ENCODE data around the gene HCRT.

Gene HCRT

DNA sequence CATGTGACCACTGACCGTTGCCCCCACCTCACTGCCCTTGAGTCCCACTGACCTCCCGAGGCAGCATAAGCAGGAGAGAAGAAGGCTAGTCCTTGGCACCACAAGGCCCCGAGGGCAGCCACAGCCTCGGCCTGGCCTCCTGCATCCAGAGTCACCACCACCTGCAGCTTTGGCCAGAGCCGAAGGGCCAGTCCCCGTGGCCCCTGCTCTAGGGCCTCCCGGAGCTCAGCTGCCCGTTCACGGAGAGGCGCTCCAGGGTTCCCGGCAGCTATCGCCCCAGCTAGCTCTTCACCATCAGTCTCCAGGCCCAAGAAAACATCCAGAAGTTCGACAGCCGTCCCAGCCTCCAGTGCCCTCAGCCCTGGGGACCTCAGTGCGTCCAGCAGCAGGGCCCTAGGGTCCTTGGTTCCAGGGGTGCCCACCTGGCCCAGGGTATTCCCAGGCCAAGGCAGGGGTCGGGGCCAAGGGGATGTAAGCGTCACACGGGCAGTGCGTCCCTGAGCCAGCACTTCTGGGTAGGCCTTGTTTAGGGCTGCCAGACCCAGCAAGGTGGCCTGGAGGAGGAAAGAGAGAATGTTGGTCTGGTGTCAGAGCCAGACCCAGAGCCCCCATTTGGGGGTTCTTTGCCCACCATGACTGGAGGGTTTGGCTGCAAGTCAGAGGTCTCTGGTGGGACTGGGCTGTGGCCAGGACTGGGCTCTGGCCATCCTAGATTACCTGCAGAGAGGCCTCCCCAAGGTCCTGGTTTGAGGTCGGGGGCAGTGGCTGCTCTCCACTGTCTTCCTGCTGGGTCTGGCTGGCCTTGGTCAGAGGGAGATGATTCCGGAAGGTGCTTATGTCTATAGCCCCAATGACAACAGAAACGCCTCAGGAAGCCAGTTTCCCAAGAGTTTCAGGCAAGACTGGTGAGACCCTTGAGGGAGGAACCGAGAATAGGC, 7.2 kb upstream of the HCRT start:
- Histone ChIP-seq H4K20me1 (ENCODE audit: control insufficient read depth, insufficient read depth, low read depth, low read length) (no peaks in the 10 kb centered on the region), H3K27ac (ENCODE audit: low read depth, low read length) (no peak overlapping the region), H3K4me3 (ENCODE audit: low read length) (peak overlapping the region; percentile 98; the same call in 1 of the 2 replicates), H3F3A (ENCODE audit: control insufficient read depth, insufficient read depth) (no peaks in the 10 kb centered on the region), H3K9me2 (replicated peaks; ENCODE audit: control insufficient read depth, low read length) (no peaks in the 10 kb centered on the region), H3K9me3 (ENCODE audit: control insufficient read depth, insufficient read depth, low read length) (no peaks in the 10 kb centered on the region), H3K79me2 (ENCODE audit: control insufficient read depth, low read length) (peaks cover 11% of the 10 kb centered on the region), H3K4me1 (ENCODE audit: control insufficient read depth, low read length) (peaks cover 22% of the 10 kb centered on the region), H3K4me2 (ENCODE audit: low read length) (peak overlapping the region; percentile 83; the same call in 1 of the 2 replicates), H3K27me3 (ENCODE audit: control insufficient read depth, low read length) (no peaks in the 10 kb centered on the region), H3K36me3 (ENCODE audit: control insufficient read depth, low read length) (no peaks in the 10 kb centered on the region)
- TF ChIP-seq, protein P1, sequence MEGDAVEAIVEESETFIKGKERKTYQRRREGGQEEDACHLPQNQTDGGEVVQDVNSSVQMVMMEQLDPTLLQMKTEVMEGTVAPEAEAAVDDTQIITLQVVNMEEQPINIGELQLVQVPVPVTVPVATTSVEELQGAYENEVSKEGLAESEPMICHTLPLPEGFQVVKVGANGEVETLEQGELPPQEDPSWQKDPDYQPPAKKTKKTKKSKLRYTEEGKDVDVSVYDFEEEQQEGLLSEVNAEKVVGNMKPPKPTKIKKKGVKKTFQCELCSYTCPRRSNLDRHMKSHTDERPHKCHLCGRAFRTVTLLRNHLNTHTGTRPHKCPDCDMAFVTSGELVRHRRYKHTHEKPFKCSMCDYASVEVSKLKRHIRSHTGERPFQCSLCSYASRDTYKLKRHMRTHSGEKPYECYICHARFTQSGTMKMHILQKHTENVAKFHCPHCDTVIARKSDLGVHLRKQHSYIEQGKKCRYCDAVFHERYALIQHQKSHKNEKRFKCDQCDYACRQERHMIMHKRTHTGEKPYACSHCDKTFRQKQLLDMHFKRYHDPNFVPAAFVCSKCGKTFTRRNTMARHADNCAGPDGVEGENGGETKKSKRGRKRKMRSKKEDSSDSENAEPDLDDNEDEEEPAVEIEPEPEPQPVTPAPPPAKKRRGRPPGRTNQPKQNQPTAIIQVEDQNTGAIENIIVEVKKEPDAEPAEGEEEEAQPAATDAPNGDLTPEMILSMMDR (IDR thresholded peaks at IDR 0.05; ENCODE audit: low read depth, low read length, poor library complexity, severe bottlenecking) = no peak
- TF ChIP-seq EZH2phosphoT487 (IDR thresholded peaks at IDR 0.05; ENCODE audit: borderline replicate concordance, low read length) = no peak

DNA sequence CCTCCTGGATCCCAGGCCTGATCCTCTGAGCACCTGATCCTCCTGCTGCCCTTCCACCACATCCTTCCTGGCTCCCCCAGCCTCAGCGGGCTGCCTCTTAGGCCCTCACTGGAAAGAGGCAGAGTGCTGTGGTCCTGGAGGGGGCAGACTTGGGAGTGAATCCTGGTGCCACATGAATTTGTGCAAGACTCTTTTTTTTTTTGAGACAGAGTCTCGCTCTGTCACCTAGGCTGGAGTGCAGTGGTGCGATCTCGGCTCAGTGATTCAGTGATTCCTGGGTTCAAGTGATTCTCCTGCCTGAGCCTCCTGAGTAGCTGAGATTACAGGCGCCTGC, 6.0 kb upstream of the HCRT start:
- no peak for TF ChIP-seq EZH2phosphoT487 (IDR thresholded peaks at IDR 0.05; ENCODE audit: borderline replicate concordance, low read length)
- TF ChIP-seq, protein P1 (IDR thresholded peaks at IDR 0.05; ENCODE audit: low read depth, low read length, poor library complexity, severe bottlenecking) = no peak
- Histone ChIP-seq H3K4me1 (ENCODE audit: control insufficient read depth, low read length) (peaks cover 20% of the 10 kb centered on the region), H3K9me3 (ENCODE audit: control insufficient read depth, insufficient read depth, low read length) (no peaks in the 10 kb centered on the region), H3K4me2 (ENCODE audit: low read length) (no peak overlapping the region), H3K27me3 (ENCODE audit: control insufficient read depth, low read length) (no peaks in the 10 kb centered on the region), H3K27ac (ENCODE audit: low read depth, low read length) (no peak overlapping the region), H3K4me3 (ENCODE audit: low read length) (no peak overlapping the region), H3K79me2 (ENCODE audit: control insufficient read depth, low read length) (peaks cover 11% of the 10 kb centered on the region), H4K20me1 (ENCODE audit: control insufficient read depth, insufficient read depth, low read depth, low read length) (no peaks in the 10 kb centered on the region), H3K36me3 (ENCODE audit: control insufficient read depth, low read length) (no peaks in the 10 kb centered on the region), H3F3A (ENCODE audit: control insufficient read depth, insufficient read depth) (no peaks in the 10 kb centered on the region), H3K9me2 (replicated peaks; ENCODE audit: control insufficient read depth, low read length) (no peaks in the 10 kb centered on the region)

DNA sequence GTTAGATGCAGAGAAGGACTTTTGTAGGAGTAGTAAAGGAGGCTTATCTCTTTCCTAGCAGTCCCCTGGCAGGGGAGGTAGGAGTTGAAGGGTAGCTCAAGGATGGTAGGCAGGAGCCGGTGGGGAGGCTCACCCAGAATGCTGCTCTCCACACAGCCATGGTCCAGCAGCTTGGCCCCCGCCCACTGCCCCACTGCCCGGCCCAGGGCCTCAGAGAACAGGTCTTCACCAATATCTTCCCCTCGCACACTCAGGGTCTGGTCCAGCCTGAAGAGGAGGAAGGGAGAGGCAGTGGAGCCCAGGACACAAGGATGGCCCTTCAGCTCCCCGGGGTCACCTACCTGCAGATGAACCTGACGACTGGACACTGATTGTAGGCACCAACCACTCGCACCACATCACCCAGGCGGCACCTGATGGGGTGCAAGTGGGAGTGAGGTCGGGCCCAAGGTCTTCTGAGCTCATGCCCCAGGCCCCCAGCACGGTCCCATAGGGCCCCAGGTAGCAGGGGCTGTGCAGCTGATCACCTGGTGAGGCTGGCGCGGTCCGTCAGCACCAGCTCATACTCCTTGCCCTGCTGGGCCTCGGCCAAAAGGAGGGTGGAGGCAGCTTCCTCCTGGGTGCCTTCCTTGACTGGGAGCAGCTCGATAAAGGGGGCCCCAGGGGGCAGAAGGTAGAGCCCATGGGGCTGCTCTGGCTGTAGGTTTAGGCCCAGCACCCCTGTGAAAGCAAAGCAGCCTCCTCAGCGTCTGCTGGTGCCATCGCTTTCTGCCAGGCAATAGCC, 5.4 kb upstream of the HCRT start:
- Histone ChIP-seq H3K79me2 (ENCODE audit: control insufficient read depth, low read length) (peaks cover 11% of the 10 kb centered on the region), H3F3A (ENCODE audit: control insufficient read depth, insufficient read depth) (no peaks in the 10 kb centered on the region), H3K36me3 (ENCODE audit: control insufficient read depth, low read length) (no peaks in the 10 kb centered on the region), H4K20me1 (ENCODE audit: control insufficient read depth, insufficient read depth, low read depth, low read length) (no peaks in the 10 kb centered on the region), H3K4me3 (ENCODE audit: low read length) (no peak overlapping the region), H3K27ac (ENCODE audit: low read depth, low read length) (no peak overlapping the region), H3K4me2 (ENCODE audit: low read length) (no peak overlapping the region), H3K27me3 (ENCODE audit: control insufficient read depth, low read length) (no peaks in the 10 kb centered on the region), H3K4me1 (ENCODE audit: control insufficient read depth, low read length) (peaks cover 15% of the 10 kb centered on the region), H3K9me2 (replicated peaks; ENCODE audit: control insufficient read depth, low read length) (no peaks in the 10 kb centered on the region), H3K9me3 (ENCODE audit: control insufficient read depth, insufficient read depth, low read length) (no peaks in the 10 kb centered on the region)
- TF ChIP-seq EZH2phosphoT487 (IDR thresholded peaks at IDR 0.05; ENCODE audit: borderline replicate concordance, low read length) = no peak
- TF ChIP-seq, protein P1 (IDR thresholded peaks at IDR 0.05; ENCODE audit: low read depth, low read length, poor library complexity, severe bottlenecking) = no peak

All from DOHH2 (cell line).